Activated CD4-positive, alpha-beta T cell treated with anti-CD3 and anti-CD28 coated beads for 4 hours (primary cell): ENCODE results near the gene CSN1S1.
A peak's percentile ranks its signal among the peaks of the same experiment; 100 is the strongest.
"Not testable (repeated sequence)": the region's sequence is repeated elsewhere in the genome, so short reads cannot be mapped to it uniquely, and the experiment has no call there.

Experiments
- DNase-seq, 2 donors: peaks; one replicate each; pipeline ENCODE4 v3.0.0-alpha.2; 2020

The CSN1S1 gene, protein sequence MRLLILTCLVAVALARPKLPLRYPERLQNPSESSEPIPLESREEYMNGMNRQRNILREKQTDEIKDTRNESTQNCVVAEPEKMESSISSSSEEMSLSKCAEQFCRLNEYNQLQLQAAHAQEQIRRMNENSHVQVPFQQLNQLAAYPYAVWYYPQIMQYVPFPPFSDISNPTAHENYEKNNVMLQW

DNA sequence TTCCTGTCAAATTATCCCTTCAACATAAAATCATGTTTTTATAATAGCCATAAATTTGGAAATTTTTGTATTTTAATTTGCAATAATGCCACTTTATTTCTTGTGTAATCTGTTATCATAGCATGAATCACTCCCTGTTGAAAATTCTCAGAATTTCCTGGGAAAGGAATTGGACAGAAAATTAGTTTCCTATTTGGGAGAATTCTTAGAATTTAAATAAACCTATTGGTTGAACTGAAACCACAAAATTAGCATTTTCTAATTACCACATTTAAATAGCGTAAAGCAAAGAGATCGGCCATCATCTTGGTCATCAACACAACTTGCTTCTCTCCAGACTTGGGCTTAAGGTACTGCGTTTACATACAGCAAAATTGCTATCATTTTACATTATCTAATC, at the start of gene CSN1S1:
Gene CSN1S1, plus strand, starts transcription at position 301 of the 400 bp plus-strand sequence. CDS start 1,488 bp downstream, outside the sequence.
- DNase-seq: no peak

DNA sequence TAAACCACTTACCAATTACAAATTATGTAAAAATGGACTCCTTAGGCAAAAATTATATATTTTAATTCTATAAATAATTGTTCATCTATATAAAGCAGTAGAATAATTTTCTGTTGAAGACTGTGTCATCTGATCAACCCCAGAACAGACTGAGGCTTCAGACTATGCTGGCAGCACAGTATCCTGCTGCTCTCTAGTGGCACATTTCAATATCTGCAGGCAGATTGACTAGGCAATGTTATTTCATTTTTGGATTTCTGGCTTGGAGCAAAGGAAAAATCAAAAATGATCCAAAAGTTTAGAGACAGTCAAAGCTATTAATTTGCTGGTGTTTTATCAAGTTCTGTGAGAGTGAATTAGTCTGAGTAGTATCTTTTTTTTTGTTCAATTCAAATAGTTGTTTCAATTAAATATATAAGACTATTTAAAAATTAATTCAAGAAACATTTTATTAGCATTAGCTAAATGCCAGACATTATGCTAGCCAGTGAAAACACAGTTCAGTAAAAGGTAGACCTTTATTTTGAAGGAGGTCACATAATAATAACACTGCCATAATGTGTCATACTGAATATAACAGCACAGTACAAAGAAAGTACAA, 49.6 kb upstream of the CSN1S1 start:
- DNase-seq: peak; percentile 3 to 5

GRCh38 chr4:69882150-69882549, 48.7 kb upstream of the CSN1S1 start:
- no peak for DNase-seq

- DNase-seq: no peak
These were observed 42.5 kb upstream of the CSN1S1 start for GRCh38 chr4:69888336-69888735.

DNA sequence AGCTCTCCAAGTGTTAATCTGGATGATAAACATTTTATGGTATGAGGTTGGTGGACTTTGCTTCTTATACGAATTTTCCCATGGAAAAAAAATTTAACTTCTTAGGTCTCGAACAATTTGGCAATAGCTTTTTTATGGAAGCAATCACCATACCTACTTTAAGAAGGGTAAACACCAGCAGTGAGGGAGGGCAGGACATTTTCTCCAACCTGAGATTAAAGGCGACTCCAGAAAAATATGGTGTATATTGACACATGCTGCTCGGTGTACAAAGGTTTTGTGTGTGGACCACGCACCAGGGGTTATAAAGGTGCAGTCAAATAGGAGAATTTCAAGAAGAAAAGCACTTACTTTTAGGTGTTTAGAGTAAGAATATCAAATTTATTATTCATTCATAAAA, 36.7 kb upstream of the CSN1S1 start:
- no peak for DNase-seq

DNA sequence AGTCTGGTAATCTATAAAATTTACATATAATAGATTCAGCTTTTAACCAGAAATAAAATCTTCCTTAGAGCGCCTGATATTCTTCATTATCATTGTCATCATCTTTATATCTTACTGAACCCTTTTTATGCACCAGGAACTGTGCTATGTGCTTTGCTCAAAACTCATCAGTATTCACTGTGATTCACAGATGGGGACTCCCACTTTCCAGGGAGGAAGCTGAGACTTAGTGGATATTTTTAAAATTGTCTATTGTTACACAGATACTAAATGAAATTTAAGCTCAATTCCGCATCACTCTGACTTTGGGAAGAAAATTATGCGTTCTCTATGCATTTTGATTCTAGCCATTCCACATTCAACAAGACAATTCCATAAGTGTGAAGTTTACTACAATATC, 36.1 kb upstream of the CSN1S1 start:
- no peak for DNase-seq

DNA sequence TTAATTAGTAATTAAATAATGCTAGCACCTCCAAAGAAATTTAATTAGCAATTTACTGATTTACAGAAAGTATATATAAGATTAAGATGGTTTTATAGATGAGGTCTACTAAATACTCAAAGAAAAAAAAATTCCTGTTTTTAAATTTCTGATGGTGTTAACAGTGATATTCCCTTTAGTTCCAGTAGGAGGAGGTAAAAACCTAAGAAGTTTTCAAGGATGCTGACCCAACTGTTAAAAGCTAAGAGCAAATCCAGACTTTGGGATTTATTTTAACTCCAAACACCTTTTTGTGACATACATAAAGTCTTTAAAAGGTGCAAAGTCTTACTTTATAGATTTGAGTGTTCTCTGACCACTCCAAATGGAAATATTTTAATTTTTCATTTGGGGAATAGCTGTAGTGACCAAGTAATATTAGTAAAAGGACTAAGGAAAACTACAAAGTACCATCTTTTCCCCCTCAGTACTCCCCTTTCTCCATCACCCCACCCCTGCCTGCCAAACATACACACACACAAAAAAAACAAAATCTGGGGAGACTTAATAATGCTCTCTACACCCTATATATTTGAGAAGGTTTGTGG, 34.2 kb upstream of the CSN1S1 start:
- DNase-seq: no peak

DNA sequence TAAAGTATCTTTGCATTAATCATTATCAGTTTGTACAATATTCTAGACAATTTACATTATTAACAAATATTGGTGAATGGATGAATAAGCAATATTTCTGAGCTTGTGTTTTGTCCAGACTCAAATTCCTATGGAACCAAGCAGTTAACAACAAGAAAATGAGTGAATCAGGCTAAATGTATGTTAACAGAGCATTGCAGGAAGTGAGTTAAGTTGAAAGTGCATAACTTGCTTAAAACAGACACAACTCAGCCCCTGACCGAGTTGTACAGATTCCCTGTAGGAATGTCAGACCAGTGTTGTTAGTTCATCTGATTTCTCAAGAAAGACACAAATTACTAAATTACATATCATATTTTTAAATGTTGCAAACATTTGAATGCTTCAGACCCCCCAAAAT, 23.7 kb upstream of the CSN1S1 start:
- no peak for DNase-seq

GRCh38 chr4:69909195-69909594, 21.7 kb upstream of the CSN1S1 start:
- DNase-seq: no peak

GRCh38 chr4:69910016-69910782, 20.7 kb upstream of the CSN1S1 start:
- DNase-seq: no peak

DNA sequence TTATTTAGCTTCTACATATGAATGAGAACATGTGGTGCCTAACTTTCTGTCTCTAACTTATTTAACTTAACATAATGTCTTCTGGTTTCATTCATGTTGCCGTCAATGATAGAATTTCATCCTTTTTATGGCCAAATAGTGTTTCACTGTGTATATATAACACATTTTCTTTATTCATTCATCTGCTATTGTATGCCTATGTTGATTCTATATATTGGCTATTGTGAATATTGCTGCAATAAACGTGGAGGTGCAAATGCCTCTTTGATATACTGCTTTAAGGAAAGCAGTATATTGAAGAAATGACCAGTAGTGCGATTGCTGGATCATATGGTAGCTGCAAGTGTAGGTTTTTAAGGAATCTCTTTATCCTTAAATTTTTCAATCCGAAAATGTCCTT, 10.0 kb upstream of the CSN1S1 start:
- no peak for DNase-seq

DNA sequence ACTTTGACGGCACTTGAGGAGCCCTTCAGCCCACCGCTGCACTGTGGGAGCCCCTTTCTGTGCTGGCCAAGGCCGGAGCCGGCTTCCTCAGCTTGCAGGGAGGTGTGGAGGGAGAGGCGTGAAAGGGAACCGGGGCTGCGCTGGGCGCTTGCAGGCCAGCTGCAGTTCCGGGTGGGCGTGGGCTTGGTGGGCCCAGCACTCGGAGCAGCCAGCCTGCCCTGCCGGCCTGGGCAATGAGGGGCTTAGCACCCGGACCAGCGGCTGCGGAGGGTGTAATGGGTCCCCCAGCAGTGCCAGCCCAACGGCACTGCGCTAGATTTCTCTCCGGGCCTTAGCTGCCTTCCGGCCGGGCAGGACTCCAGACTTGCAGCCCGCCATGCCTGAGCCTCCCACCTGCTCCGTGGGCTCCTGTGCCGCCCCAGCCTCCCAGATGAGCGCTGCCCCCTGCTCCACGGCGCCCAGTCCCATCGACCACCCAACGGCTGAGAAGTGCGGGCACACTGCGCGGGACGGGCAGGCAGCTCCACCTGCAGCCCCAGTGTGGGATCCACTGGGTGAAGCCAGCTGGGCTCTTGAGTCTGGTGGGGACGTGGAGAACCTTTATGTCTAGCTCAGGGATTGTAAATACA, 7.0 kb upstream of the CSN1S1 start:
- DNase-seq: not testable (repeated sequence)

GRCh38 chr4:69934150-69934549, 3.3 kb downstream of the CSN1S1 start:
- no peak for DNase-seq

GRCh38 chr4:69936566-69936965, 5.7 kb downstream of the CSN1S1 start:
- DNase-seq: no peak

DNA sequence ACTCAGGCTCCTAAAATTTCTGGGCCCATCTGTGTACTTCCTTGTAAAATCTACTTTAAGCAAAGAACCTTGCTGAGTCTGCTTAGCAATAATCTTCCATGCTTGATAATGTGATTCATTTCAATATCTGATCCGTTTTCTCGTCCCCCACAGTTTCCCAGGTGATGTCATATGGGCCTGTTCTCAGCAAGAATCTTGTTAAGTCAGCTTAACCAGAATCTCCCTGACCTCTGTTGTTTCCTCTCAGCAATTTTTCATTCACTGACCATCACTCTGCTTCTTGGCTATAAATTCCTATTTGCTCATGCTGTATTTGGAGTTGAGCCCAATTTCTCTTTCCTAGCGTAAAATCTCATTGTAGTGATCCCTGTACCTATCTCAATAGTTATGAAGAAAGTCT, 20.7 kb downstream of the CSN1S1 start:
- no peak for DNase-seq

- DNase-seq: no peak
These were observed 26.3 kb downstream of the CSN1S1 start for GRCh38 chr4:69957209-69957608.

- DNase-seq: no peak
These were observed 34.8 kb downstream of the CSN1S1 start, which contains the start of gene CSN2 for GRCh38 chr4:69965628-69966027. CSN2 (minus strand) TSS chr4:69965728; CDS start chr4:69960995, 4,733 bp downstream.

- no peak for DNase-seq
These were observed 39.2 kb downstream of the CSN1S1 start for GRCh38 chr4:69970071-69970470.

GRCh38 chr4:69974631-69975030, 43.8 kb downstream of the CSN1S1 start:
- DNase-seq: no peak

GRCh38 chr4:69977582-69977981, 46.7 kb downstream of the CSN1S1 start:
- no peak for DNase-seq

DNA sequence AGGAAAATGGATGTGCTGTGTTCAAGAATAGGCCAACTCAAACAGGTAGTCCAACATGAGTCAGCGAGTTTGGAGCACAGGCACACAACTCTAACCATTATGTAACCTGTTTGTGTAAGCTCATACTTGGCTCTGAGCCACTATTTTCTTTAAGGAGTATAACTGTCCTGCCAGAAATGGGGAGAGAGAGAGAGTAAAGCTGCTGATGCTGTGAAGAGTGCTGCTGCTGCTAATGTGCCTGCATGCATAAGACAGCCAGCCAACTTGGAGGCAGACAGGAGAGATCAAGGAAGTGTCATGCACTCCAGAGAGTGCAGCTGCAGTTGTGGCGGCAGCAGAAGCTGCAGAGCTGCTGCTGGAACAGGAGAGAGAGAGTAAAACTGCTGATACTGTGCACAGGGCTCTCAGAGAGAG, 53.2 kb downstream of the CSN1S1 start:
- DNase-seq: no peak

- DNase-seq: no peak
These were observed 55.8 kb downstream of the CSN1S1 start for GRCh38 chr4:69986663-69987062.

DNA sequence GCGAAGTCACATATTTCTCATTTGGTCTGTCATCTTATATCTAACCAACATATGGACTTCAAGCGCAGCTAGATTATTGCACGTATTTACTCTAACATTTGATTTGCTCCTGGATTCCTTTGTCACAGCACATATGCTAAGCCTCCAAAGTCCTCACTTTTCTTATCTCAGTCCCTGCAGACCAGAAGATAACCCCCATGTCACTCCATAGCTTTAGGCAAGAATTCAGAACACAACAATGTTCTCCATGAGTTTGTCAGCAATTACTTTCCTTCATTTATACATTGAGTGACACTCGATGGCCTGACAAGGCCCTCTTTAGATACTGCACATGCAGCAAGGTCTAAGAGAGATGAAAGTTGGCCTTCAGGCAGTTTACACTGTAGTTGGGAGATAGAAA, 60.1 kb downstream of the CSN1S1 start:
- DNase-seq: no peak
